Loucy (cell line): ENCODE data around the gene ATP5F1C.

Source experiments
- H2AFZ ChIP-seq: fragments of 200-600 bp; sonication (generic); 2 replicates; pipeline ENCODE4 v1.6.0; 2016; ENCODE audit warnings: antibody characterized with exemption, mild to moderate bottlenecking, low read length, moderate library complexity
- H3F3A ChIP-seq: fragments of 200-600 bp; 2 replicates; pipeline ENCODE4 v1.6.0; 2016; ENCODE audit warnings: antibody characterized with exemption, low read depth, mild to moderate bottlenecking
- H3K27me3 ChIP-seq: fragments of 200-600 bp; sonication (generic); 2 replicates; pipeline ENCODE4 v1.6.1; 2014; ENCODE audit warnings: low read length, mild to moderate bottlenecking; ENCODE audit not compliant: insufficient read depth, poor library complexity, severe bottlenecking
- H3K36me3 ChIP-seq: fragments of 200-600 bp; sonication (generic); 2 replicates; pipeline ENCODE4 v1.6.1; 2016; ENCODE audit warnings: low read length; ENCODE audit not compliant: insufficient read depth
- H3K4me1 ChIP-seq: fragments of 200-600 bp; sonication (generic); 2 replicates; pipeline ENCODE4 v1.5.1; 2014; ENCODE audit warnings: low read length, mild to moderate bottlenecking; ENCODE audit not compliant: insufficient read depth, poor library complexity, severe bottlenecking
- H3K4me2 ChIP-seq: fragments of 200-600 bp; sonication (generic); 2 replicates; pipeline ENCODE4 v1.6.0; 2014; ENCODE audit warnings: antibody characterized with exemption, low read length, low read depth, mild to moderate bottlenecking; ENCODE audit not compliant: poor library complexity, severe bottlenecking
- H3K4me3 ChIP-seq: fragments of 200-600 bp; sonication (generic); 2 replicates; pipeline ENCODE4 v1.5.1; 2014; ENCODE audit warnings: low read length, mild to moderate bottlenecking, mixed read lengths; ENCODE audit not compliant: poor library complexity, severe bottlenecking
- H3K79me2 ChIP-seq: fragments of 200-600 bp; sonication (generic); 2 replicates; pipeline ENCODE4 v1.6.1; 2014; ENCODE audit warnings: low read length; ENCODE audit not compliant: insufficient read depth
- H3K9ac ChIP-seq: fragments of 200-600 bp; sonication (generic); 2 replicates; pipeline ENCODE4 v1.6.0; 2014; ENCODE audit warnings: mild to moderate bottlenecking, low read depth, low read length, moderate library complexity; ENCODE audit not compliant: poor library complexity, severe bottlenecking
- H3K9me2 ChIP-seq: fragments of 200-600 bp; sonication (generic); replicated peaks from 2 replicates; pipeline ENCODE4 v1.6.1; 2016; ENCODE audit warnings: low read depth, low read length, mixed read lengths
- H3K9me3 ChIP-seq: fragments of 200-600 bp; sonication (generic); 2 replicates; pipeline ENCODE4 v1.6.1; 2014; ENCODE audit warnings: mild to moderate bottlenecking, antibody characterized with exemption, low read length, low read depth; ENCODE audit not compliant: insufficient read depth
- H4K20me1 ChIP-seq: fragments of 200-600 bp; sonication (generic); 2 replicates; pipeline ENCODE4 v1.6.0; 2014; ENCODE audit warnings: antibody characterized with exemption, low read length, mild to moderate bottlenecking; ENCODE audit not compliant: insufficient read depth, poor library complexity, severe bottlenecking
- EZH2phosphoT487 ChIP-seq: fragments of 200-600 bp; IDR thresholded peaks from 2 replicates; pipeline ENCODE4 v1.6.1; 2018; ENCODE audit warnings: antibody characterized with exemption, mild to moderate bottlenecking, moderate library complexity, borderline replicate concordance
- TF ChIP-seq, protein P1 (sequence below): fragments of 200-600 bp; sonication (generic); conservative IDR thresholded peaks from 2 replicates; pipeline ENCODE4 v1.5.1; 2014; ENCODE audit warnings: mild to moderate bottlenecking, antibody characterized with exemption, low read length

The ATP5F1C gene

DNA sequence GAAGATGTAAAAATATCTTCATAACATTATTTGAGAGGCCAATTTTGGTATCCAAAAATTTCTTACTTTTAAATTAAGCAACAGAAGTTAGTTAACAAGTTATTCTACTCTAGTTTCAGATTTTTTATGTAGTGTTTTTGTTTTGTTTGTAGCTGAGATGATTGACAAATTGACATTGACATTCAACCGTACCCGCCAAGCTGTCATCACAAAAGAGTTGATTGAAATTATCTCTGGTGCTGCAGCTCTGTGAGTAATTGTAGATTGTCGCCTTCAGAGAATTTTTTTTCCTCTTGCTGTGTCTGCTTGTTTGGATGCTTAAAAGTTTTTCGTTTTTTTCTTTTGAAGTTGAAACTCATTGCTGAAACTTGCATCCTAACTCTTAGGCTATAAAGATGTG, 14.6 kb downstream of the ATP5F1C start:
- TF ChIP-seq EZH2phosphoT487: no peak
- TF ChIP-seq, protein P1, sequence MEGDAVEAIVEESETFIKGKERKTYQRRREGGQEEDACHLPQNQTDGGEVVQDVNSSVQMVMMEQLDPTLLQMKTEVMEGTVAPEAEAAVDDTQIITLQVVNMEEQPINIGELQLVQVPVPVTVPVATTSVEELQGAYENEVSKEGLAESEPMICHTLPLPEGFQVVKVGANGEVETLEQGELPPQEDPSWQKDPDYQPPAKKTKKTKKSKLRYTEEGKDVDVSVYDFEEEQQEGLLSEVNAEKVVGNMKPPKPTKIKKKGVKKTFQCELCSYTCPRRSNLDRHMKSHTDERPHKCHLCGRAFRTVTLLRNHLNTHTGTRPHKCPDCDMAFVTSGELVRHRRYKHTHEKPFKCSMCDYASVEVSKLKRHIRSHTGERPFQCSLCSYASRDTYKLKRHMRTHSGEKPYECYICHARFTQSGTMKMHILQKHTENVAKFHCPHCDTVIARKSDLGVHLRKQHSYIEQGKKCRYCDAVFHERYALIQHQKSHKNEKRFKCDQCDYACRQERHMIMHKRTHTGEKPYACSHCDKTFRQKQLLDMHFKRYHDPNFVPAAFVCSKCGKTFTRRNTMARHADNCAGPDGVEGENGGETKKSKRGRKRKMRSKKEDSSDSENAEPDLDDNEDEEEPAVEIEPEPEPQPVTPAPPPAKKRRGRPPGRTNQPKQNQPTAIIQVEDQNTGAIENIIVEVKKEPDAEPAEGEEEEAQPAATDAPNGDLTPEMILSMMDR: no peak
- no peak overlapping the region for H3K4me3 ChIP-seq
- H3K36me3 ChIP-seq: peaks cover 85% of the 10 kb centered on the region

DNA sequence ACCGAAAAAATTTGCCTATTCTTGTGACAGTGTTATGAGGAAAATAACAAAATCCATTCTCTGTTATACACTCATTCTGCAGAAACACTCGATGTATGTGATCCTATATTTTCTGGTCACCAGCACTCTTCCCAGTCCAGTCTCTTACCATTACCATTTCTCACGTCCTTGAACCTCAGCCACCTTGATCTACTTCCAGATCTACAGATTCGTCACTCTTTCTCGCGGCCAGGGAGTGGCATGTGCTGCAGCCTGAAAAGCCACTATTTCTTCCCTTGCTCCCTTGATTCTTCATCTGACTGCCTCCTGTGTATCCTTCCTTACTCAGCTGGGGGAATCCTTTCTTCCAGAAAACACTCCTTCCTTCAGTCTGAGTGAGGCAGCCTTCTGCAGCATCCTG, 16.2 kb downstream of the ATP5F1C start:
- Histone ChIP-seq H4K20me1 (peaks cover 5% of the 10 kb centered on the region), H3K36me3 (peaks cover 80% of the 10 kb centered on the region), H3K27me3 (no peaks in the 10 kb centered on the region), H3F3A (no peaks in the 10 kb centered on the region; the same call in 1 of the 2 replicates), H2AFZ (no peak overlapping the region), H3K9ac (no peak overlapping the region), H3K4me3 (no peak overlapping the region), H3K79me2 (no peaks in the 10 kb centered on the region), H3K4me1 (no peaks in the 10 kb centered on the region), H3K4me2 (no peak overlapping the region), H3K9me3 (no peaks in the 10 kb centered on the region), H3K9me2 (no peaks in the 10 kb centered on the region)
- TF ChIP-seq EZH2phosphoT487: no peak
- TF ChIP-seq, protein P1: no peak

More for the DNA sequence above, 14.6 kb downstream of the ATP5F1C start:
- Histone ChIP-seq H3F3A (no peaks in the 10 kb centered on the region; the same call in 1 of the 2 replicates), H2AFZ (no peak overlapping the region), H3K4me1 (no peaks in the 10 kb centered on the region), H3K4me2 (no peak overlapping the region), H3K9me2 (no peaks in the 10 kb centered on the region), H3K9ac (no peak overlapping the region), H3K9me3 (no peaks in the 10 kb centered on the region), H3K79me2 (no peaks in the 10 kb centered on the region; the same call in 1 of the 2 replicates), H4K20me1 (peaks cover 5% of the 10 kb centered on the region), H3K27me3 (no peaks in the 10 kb centered on the region)

DNA sequence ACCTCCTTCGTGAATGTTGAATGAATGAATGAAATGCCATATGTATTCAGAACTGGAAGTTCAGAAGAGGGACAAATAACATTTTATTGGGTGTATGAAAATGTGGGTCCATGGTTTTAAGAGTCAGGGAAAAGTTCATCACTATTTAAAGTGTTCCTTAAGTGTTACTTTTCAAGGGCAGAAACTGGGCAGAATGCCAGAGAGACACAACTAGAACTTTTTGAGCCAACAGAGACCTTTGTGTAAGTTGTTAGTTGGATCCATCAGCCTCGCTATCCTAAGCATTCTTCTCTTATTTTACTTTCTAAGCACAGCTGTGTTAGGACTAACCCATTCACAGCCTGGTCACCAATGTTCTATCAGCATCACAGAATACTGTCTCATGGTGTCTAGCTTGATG, 16.8 kb downstream of the ATP5F1C start:
- H3K36me3 ChIP-seq: peaks cover 75% of the 10 kb centered on the region; the same call in 1 of the 2 replicates

More for the DNA sequence above, 16.8 kb downstream of the ATP5F1C start:
- Histone ChIP-seq H3K9ac (no peak overlapping the region), H2AFZ (no peak overlapping the region), H4K20me1 (peaks cover 5% of the 10 kb centered on the region), H3K4me1 (no peaks in the 10 kb centered on the region), H3K27me3 (no peaks in the 10 kb centered on the region), H3K9me2 (no peaks in the 10 kb centered on the region), H3K9me3 (no peaks in the 10 kb centered on the region), H3F3A (no peaks in the 10 kb centered on the region; the same call in 1 of the 2 replicates), H3K4me3 (no peak overlapping the region), H3K4me2 (no peak overlapping the region), H3K79me2 (no peaks in the 10 kb centered on the region)
- TF ChIP-seq EZH2phosphoT487: no peak
- TF ChIP-seq, protein P1: no peak
